ENCODE data around the gene CERKL.

GRCh38 chr2:181672255-181673008 lies 15.5 kb upstream of the CERKL start:
- TF ChIP-seq CTCF (IDR thresholded peaks at IDR 0.05) (no peak), POLR2A (IDR thresholded peaks at IDR 0.05) (no peak)
